ENCODE measurements around the gene BTBD19. TPM values are rescaled to one million over a fixed set of nuclear protein-coding genes. Genes with fewer than 3 reads are reported as not detected.

The BTBD19 gene
- total RNA-seq, 1 experiment from 2014 or later: 11.6 TPM

DNA sequence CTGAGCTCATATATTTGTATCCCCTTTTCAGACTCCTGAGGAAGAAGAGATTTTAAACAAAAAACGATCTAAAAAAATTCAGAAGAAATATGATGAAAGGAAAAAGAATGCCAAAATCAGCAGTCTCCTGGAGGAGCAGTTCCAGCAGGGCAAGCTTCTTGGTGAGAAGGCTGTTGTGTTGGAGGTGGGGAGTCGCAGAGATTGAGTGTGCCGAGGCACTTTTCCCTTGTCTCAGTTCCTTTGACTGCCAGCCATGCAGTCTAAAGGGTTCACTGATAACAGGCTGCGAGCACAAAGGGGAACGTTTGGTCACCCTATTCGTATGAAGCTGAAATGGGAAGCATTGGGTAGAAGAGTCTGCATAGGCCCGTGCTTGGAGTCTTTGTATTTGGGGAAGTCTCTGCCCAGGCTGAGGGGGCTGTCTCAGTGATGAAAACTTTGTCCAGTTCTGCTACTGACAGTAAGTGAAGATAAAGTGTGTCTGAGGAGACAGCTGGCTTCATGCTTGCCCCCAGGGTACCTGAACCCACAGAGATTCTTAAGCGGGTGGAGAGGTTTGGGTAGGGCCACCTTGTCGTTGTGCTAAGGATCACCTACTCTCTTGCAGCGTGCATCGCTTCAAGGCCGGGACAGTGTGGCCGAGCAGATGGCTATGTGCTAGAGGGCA is 30.2 kb upstream of the BTBD19 start:
- Histone ChIP-seq H3K27me3 (ENCODE audit: insufficient read depth, low read length) (no peaks in the 10 kb centered on the region), H3K9ac (ENCODE audit: low read length) (no peak overlapping the region), H3K4me2 (ENCODE audit: low read length) (peak overlapping the region; percentile 99; the same call in 1 of the 2 replicates), H2AFZ (ENCODE audit: low read depth, low read length, poor library complexity, severe bottlenecking) (no peak overlapping the region), H3K9me2 (ENCODE audit: insufficient read depth) (no peaks in the 10 kb centered on the region), H3K36me3 (ENCODE audit: control insufficient read depth in 1 of 2, insufficient read depth in 2 of 2, low read length in 2 of 2) (peaks cover 28 to 49% of the 10 kb centered on the region in 2 experiments), H3K4me3 (replicated peaks in 1 of 2; ENCODE audit: low read depth in 1 of 2, low read length in 2 of 2) (no peak overlapping the region), H3K27ac (ENCODE audit: low read depth, low read length) (peak overlapping the region; percentile 86), H3K4me1 (ENCODE audit: control insufficient read depth in 1 of 2, insufficient read depth in 2 of 2, low read length in 2 of 2) (peaks cover 10 to 24% of the 10 kb centered on the region in 2 experiments), H3K79me2 (ENCODE audit: insufficient read depth, low read length) (peaks cover 43% of the 10 kb centered on the region), H3K9me3 (ENCODE audit: control insufficient read depth in 1 of 2, insufficient read depth in 1 of 2, low read depth in 1 of 2, low read length in 2 of 2) (no peaks in the 10 kb centered on the region), H4K20me1 (ENCODE audit: insufficient read depth) (peaks cover 18% of the 10 kb centered on the region; the same call in 1 of the 2 replicates)
- intact Hi-C loops (cut with micrococcal nuclease): no loop called here
- ChIA-PET POLR2A (interaction anchor here (1.0 kb wide), 1 partner anchor 11 kb away, joined by 4 read pairs; no protein-coding TSS in a partner anchor), RAD21 (ENCODE audit: low non-redundant PET in 1 of 2, low total read pairs in 2 of 2, uncharacterized antibody in 2 of 2, unreplicated experiment in 2 of 2) (no interaction called here), CTCF (no interaction called here)
- no peak for TF ChIP-seq RAD21 (IDR thresholded peaks at IDR 0.05; ENCODE audit: low read depth)
- no peak for DNase-seq (ENCODE audit: low read depth, low spot score)
- ATAC-seq: no peak
- BruUV-seq (replicated peaks): no TSS peak

GRCh38 chr1:44778705-44779576 is 29.4 kb upstream of the BTBD19 start:
- Histone ChIP-seq H3K4me2 (ENCODE audit: low read length) (no peak overlapping the region), H3K79me2 (ENCODE audit: insufficient read depth, low read length) (peaks cover 43% of the 10 kb centered on the region), H3K36me3 (ENCODE audit: control insufficient read depth in 1 of 2, insufficient read depth in 2 of 2, low read length in 2 of 2) (peaks cover 28 to 49% of the 10 kb centered on the region in 2 experiments), H3K27me3 (ENCODE audit: insufficient read depth, low read length) (no peaks in the 10 kb centered on the region), H2AFZ (ENCODE audit: low read depth, low read length, poor library complexity, severe bottlenecking) (no peak overlapping the region), H3K4me3 (replicated peaks in 1 of 2; ENCODE audit: low read depth in 1 of 2, low read length in 2 of 2) (no peak overlapping the region), H3K27ac (ENCODE audit: low read depth, low read length) (no peak overlapping the region; the same call in 1 of the 2 replicates), H3K9me3 (ENCODE audit: control insufficient read depth in 1 of 2, insufficient read depth in 1 of 2, low read depth in 1 of 2, low read length in 2 of 2) (no peaks in the 10 kb centered on the region), H3K4me1 (ENCODE audit: control insufficient read depth in 1 of 2, insufficient read depth in 2 of 2, low read length in 2 of 2) (peaks cover 10 to 24% of the 10 kb centered on the region in 2 experiments), H3K9me2 (ENCODE audit: insufficient read depth) (no peaks in the 10 kb centered on the region), H4K20me1 (ENCODE audit: insufficient read depth) (peaks cover 18% of the 10 kb centered on the region; the same call in 1 of the 2 replicates), H3K9ac (ENCODE audit: low read length) (no peak overlapping the region)
- ChIA-PET CTCF (interaction anchor here (0.8 kb wide), 1 partner anchor 9 kb away, joined by 3 read pairs; the partner anchor contains the start of gene BEST4), RAD21 (ENCODE audit: low non-redundant PET in 1 of 2, low total read pairs in 2 of 2, uncharacterized antibody in 2 of 2, unreplicated experiment in 2 of 2) (no interaction called here), POLR2A (interaction anchor here (0.9 kb wide), 1 partner anchor 58 kb away, joined by 5 read pairs; no protein-coding TSS in a partner anchor)
- TF ChIP-seq CTCF (IDR thresholded peaks at IDR 0.05 in 2 of 3, conservative IDR thresholded peaks at IDR 0.05 in 1 of 3; ENCODE audit: borderline replicate concordance in 1 of 3, insufficient read depth in 1 of 3, low read depth in 2 of 3, low read length in 2 of 3) (no peak), CBX3 (IDR thresholded peaks at IDR 0.05; ENCODE audit: low read depth) (no peak)
- TF ChIP-seq, protein P1, sequence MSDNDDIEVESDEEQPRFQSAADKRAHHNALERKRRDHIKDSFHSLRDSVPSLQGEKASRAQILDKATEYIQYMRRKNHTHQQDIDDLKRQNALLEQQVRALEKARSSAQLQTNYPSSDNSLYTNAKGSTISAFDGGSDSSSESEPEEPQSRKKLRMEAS (IDR thresholded peaks at IDR 0.05): 0 out of 2 replicates have a peak, but pooled peaks have one; percentile 10
- no TSS peak for BruUV-seq (replicated peaks)
- intact Hi-C loops (cut with micrococcal nuclease): no loop called here
- ATAC-seq (no peak), DNase-seq (ENCODE audit: low read depth, low spot score) (no peak)

Measured in HCT116 (cell line).